Lower lobe of right lung (tissue), 2 donors: ENCODE results near the gene MGARP. TPM values are rescaled to one million over a fixed set of nuclear protein-coding genes. Genes with fewer than 3 reads are reported as not detected.

ENCODE experiments used
- ATAC-seq, 2 donors: fragments of 200-7000 bp; cut with Tn5 transposase; one replicate each; pipeline ENCODE4 v1.9.1; 2020 to 2022; ENCODE audit warnings: mild to moderate bottlenecking in 2 of 2, moderate library complexity in 2 of 2
- DNase-seq: peaks from one replicate; pipeline ENCODE4 v3.0.0-alpha.2; 2020
- H3K27ac ChIP-seq: fragments of 200-600 bp; one replicate; pipeline ENCODE4 v1.8.0; 2022
- H3K27me3 ChIP-seq: fragments of 200-600 bp; one replicate; pipeline ENCODE4 v1.8.0; 2022; ENCODE audit warnings: low read depth
- H3K36me3 ChIP-seq: fragments of 200-600 bp; one replicate; pipeline ENCODE4 v1.8.0; 2022; ENCODE audit warnings: mild to moderate bottlenecking
- H3K4me1 ChIP-seq: fragments of 200-600 bp; one replicate; pipeline ENCODE4 v1.8.0; 2022
- H3K4me3 ChIP-seq: fragments of 200-600 bp; one replicate; pipeline ENCODE4 v1.8.0; 2022; ENCODE audit warnings: mild to moderate bottlenecking
- H3K9me3 ChIP-seq: fragments of 200-600 bp; one replicate; pipeline ENCODE4 v1.8.0; 2022
- CTCF ChIP-seq: fragments of 200-600 bp; IDR thresholded peaks from one replicate; pipeline ENCODE4 v1.8.0; 2022; ENCODE audit warnings: antibody characterized with exemption, mild to moderate bottlenecking
- intact Hi-C: fragments of 100-400 bp; cut with DNase I; formaldehyde crosslinking; loops from one replicate; pipeline ENCODE4 v1.11.0; 2022
- total RNA-seq: library from RNA; stranded (reverse); fragmentation: NEBNext Ultra II Directional; extraction: Animal tissue kit (Norgen Biotek cat#: 25700); gene quantifications from one replicate; pipeline ENCODE4 v1.2.1, GENCODE V29; 2021
- donor health status: DM: no; HTN: yes; CAD: no; lungs with severe emphysema.

The MGARP gene
- total RNA-seq, 1 donor from 2014 or later = not detected

DNA sequence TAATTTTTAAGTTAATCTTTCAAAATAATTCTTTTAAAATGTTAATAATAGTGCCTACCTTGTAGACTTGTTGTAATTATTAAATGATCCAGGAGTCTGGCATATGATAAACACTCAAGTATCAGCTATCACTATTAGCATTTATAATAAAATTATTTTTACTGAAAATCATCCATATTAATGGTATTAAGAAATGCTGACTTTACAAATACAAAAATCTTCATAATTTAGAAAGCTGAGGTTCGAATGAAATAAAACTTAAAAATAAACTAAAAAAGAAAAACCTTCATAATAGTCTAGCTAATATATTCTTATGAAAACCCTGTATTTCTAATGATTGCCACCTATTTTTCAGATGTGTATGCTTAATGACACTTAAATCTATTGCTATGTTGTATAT, 5.2 kb downstream of the MGARP start:
- intact Hi-C loops = no loop called here
- no peak for DNase-seq

DNA sequence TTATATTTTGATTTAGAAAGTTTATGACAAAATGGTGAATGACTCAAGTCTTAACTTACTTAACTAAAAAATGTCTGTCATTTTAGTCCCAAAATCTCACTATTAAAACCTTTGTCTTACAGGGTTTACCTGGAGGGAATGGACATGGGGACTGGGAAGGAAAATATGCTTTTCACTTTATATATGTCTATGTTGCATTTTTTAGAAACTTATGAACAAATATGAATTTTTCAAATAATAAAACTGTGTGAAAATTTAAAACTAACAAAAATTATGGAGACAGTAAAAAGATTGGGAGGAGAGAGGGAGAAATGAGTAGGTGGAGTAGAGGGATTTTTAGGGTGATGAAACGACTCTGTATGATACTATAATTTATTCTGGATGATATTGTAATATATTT, 6.2 kb downstream of the MGARP start:
- H3K27ac ChIP-seq = no peak overlapping the region
- H3K4me3 ChIP-seq = no peak overlapping the region
- ATAC-seq = no peak
- no peaks in the 10 kb centered on the region for H3K36me3 ChIP-seq
- DNase-seq = no peak
- no peaks in the 10 kb centered on the region for H3K9me3 ChIP-seq
- intact Hi-C loops = no loop called here
- H3K27me3 ChIP-seq = peaks cover 28% of the 10 kb centered on the region
- peaks cover under 1% of the 10 kb centered on the region for H3K4me1 ChIP-seq
- no peak for TF ChIP-seq CTCF

More for the DNA sequence above, 5.2 kb downstream of the MGARP start:
- H3K36me3 ChIP-seq = no peaks in the 10 kb centered on the region
- no peaks in the 10 kb centered on the region for H3K9me3 ChIP-seq
- no peak for TF ChIP-seq CTCF
- H3K27ac ChIP-seq = no peak overlapping the region
- H3K4me1 ChIP-seq = peaks cover 10% of the 10 kb centered on the region
- H3K4me3 ChIP-seq = no peak overlapping the region
- ATAC-seq = no peak
- H3K27me3 ChIP-seq = peaks cover 36% of the 10 kb centered on the region

GRCh38 chr4:139267301-139267700, 12.7 kb downstream of the MGARP start:
- Histone ChIP-seq H3K27me3 (no peaks in the 10 kb centered on the region), H3K36me3 (no peaks in the 10 kb centered on the region), H3K9me3 (no peaks in the 10 kb centered on the region), H3K27ac (no peak overlapping the region), H3K4me3 (no peak overlapping the region), H3K4me1 (peaks cover 18% of the 10 kb centered on the region)
- no peak for TF ChIP-seq CTCF
- ATAC-seq = no peak
- no peak for DNase-seq
- intact Hi-C loops = no loop called here

- ATAC-seq = peak; percentile 86 to 92
- intact Hi-C loops = no loop called here
- H3K27me3 ChIP-seq = no peaks in the 10 kb centered on the region
- H3K36me3 ChIP-seq = no peaks in the 10 kb centered on the region
- H3K4me1 ChIP-seq = peaks cover 18% of the 10 kb centered on the region
- H3K27ac ChIP-seq = peak overlapping the region; percentile 37
- no peak for TF ChIP-seq CTCF
- H3K9me3 ChIP-seq = no peaks in the 10 kb centered on the region
- peak overlapping the region; percentile 38 for H3K4me3 ChIP-seq
- peak; percentile 82 for DNase-seq
Observed at GRCh38 chr4:139266583-139267257, 13.3 kb downstream of the MGARP start.

- Histone ChIP-seq H3K27ac (peak overlapping the region; percentile 37), H3K9me3 (no peaks in the 10 kb centered on the region), H3K4me3 (peak overlapping the region; percentile 38)
Observed at GRCh38 chr4:139266208-139266582, 13.8 kb downstream of the MGARP start.

More at GRCh38 chr4:139266208-139266582, 13.8 kb downstream of the MGARP start:
- TF ChIP-seq CTCF = no peak
- DNase-seq = no peak
- Histone ChIP-seq H3K4me1 (peaks cover 18% of the 10 kb centered on the region), H3K27me3 (no peaks in the 10 kb centered on the region), H3K36me3 (no peaks in the 10 kb centered on the region)
- intact Hi-C loops = no loop called here
- ATAC-seq = no peak
